IMR-90 (cell line): ENCODE data around the gene NRP2. TPM values are rescaled to one million over a fixed set of nuclear protein-coding genes. Genes with fewer than 3 reads are reported as not detected.

ENCODE experiments used
- ATAC-seq: fragments of 200-7000 bp; cut with Tn5 transposase; 2 replicates; pipeline ENCODE4 v1.9.1; 2020; ENCODE audit warnings: low read depth, mild to moderate bottlenecking, moderate library complexity
- BruUV-seq: library from RNA; stranded (reverse); fragments of 400-500 nt; replicated peaks from 2 replicates; lab custom pipeline; 2021; lab: Mats Ljungman, UMichigan
- CTCF ChIA-PET: fragments of 300-600 bp; formaldehyde crosslinking; extraction: SDS; loops from one replicate; lab custom pipeline; 2021; ENCODE audit warnings: antibody characterized with exemption; lab: Yijun Ruan, JAX
- POLR2A ChIA-PET: fragments of 300-600 bp; sonication (Branson Sonifier 250); formaldehyde crosslinking; loops from one replicate; lab custom pipeline; 2022; ENCODE audit warnings: antibody characterized with exemption; ENCODE audit not compliant: unreplicated experiment; lab: Charles Lee
- DNase-seq: peaks from one replicate; pipeline ENCODE4 v3.0.0; 2013
- H2AFZ ChIP-seq: replicated peaks from 2 replicates; pipeline ENCODE3; 2013; ENCODE audit warnings: low read length, mild to moderate bottlenecking; ENCODE audit not compliant: poor library complexity
- H2AK5ac ChIP-seq: 2 replicates; pipeline ENCODE4 v1.6.1; 2013; ENCODE audit warnings: low read depth, low read length, inconsistent platforms
- H2AK9ac ChIP-seq: replicated peaks from 2 replicates; pipeline ENCODE3; 2013; ENCODE audit warnings: mild to moderate bottlenecking, low read depth, low read length, moderate library complexity; ENCODE audit not compliant: poor library complexity
- H2BK120ac ChIP-seq: 2 replicates; pipeline ENCODE4 v1.6.1; 2013; ENCODE audit warnings: low read depth, low read length, inconsistent platforms
- H2BK15ac ChIP-seq: 3 replicates; pipeline ENCODE4 v1.6.1; 2013; ENCODE audit warnings: low read depth, low read length, inconsistent platforms
- H2BK20ac ChIP-seq: 2 replicates; pipeline ENCODE4 v1.6.1; 2013; ENCODE audit warnings: low read depth, mild to moderate bottlenecking, inconsistent platforms, low read length, moderate library complexity
- H2BK5ac ChIP-seq: 2 replicates; pipeline ENCODE4 v1.6.1; 2013; ENCODE audit warnings: mild to moderate bottlenecking, low read depth, low read length, inconsistent platforms; ENCODE audit not compliant: poor library complexity, severe bottlenecking
- H3K14ac ChIP-seq: replicated peaks from 2 replicates; pipeline ENCODE4 v1.6.1; 2013; ENCODE audit warnings: low read depth, low read length, inconsistent platforms
- H3K18ac ChIP-seq: 2 replicates; pipeline ENCODE4 v1.6.1; 2013; ENCODE audit warnings: low read depth, low read length, control low read depth
- H3K23ac ChIP-seq: 2 replicates; pipeline ENCODE4 v1.6.1; 2013; ENCODE audit warnings: low read depth, low read length, inconsistent platforms
- H3K27ac ChIP-seq: 2 replicates; pipeline ENCODE4 v1.5.1; 2013; ENCODE audit warnings: mild to moderate bottlenecking, control low read depth, low read length; ENCODE audit not compliant: insufficient read depth
- H3K27me3 ChIP-seq: 2 replicates; pipeline ENCODE4 v1.6.1; 2013; ENCODE audit warnings: low read length; ENCODE audit not compliant: control insufficient read depth, insufficient read depth
- H3K36me3 ChIP-seq: 2 replicates; pipeline ENCODE4 v1.6.1; 2013; ENCODE audit warnings: low read length, mixed read lengths; ENCODE audit not compliant: control insufficient read depth, insufficient read depth
- H3K4ac ChIP-seq: 2 replicates; pipeline ENCODE4 v1.6.1; 2013; ENCODE audit warnings: low read depth, low read length, inconsistent platforms
- H3K4me1 ChIP-seq: 2 replicates; pipeline ENCODE4 v1.6.1; 2013; ENCODE audit warnings: low read length, mixed read lengths; ENCODE audit not compliant: control insufficient read depth, insufficient read depth
- H3K4me2 ChIP-seq: 2 replicates; pipeline ENCODE4 v1.6.1; 2013; ENCODE audit warnings: low read depth, mild to moderate bottlenecking, control low read depth, low read length, moderate library complexity
- H3K4me3 ChIP-seq: 2 replicates; pipeline ENCODE4 v1.5.1; 2013; ENCODE audit warnings: low read depth, mild to moderate bottlenecking, control low read depth, low read length, moderate library complexity; ENCODE audit not compliant: insufficient read depth
- H3K56ac ChIP-seq: 2 replicates; pipeline ENCODE4 v1.6.1; 2013; ENCODE audit warnings: low read length, inconsistent platforms; ENCODE audit not compliant: insufficient read depth; ENCODE audit errors: extremely low read depth
- H3K79me1 ChIP-seq, 2 experiments: 2 replicates each; pipeline ENCODE4 v1.6.1; 2013; ENCODE audit warnings: low read length in 2 of 2, inconsistent platforms in 1 of 2, low read depth in 1 of 2
- H3K9ac ChIP-seq: 2 replicates; pipeline ENCODE4 v1.6.1; 2013; ENCODE audit warnings: low read depth, low read length, control low read depth
- H3K9me1 ChIP-seq: 2 replicates; pipeline ENCODE4 v1.6.1; 2013; ENCODE audit warnings: low read length, inconsistent platforms; ENCODE audit not compliant: insufficient read depth
- H3K9me3 ChIP-seq: 2 replicates; pipeline ENCODE4 v1.6.1; 2013; ENCODE audit warnings: low read length; ENCODE audit not compliant: control insufficient read depth, insufficient read depth
- H4K20me1 ChIP-seq: 2 replicates; pipeline ENCODE4 v1.6.1; 2013; ENCODE audit warnings: low read length, inconsistent platforms; ENCODE audit not compliant: insufficient read depth
- H4K5ac ChIP-seq: 2 replicates; pipeline ENCODE4 v1.6.1; 2013; ENCODE audit warnings: mild to moderate bottlenecking, low read depth, low read length, control low read depth
- H4K8ac ChIP-seq, 2 experiments: 2 replicates each; pipeline ENCODE4 v1.6.1; 2013; ENCODE audit warnings: low read depth in 2 of 2, low read length in 2 of 2, control low read depth in 1 of 2, inconsistent platforms in 1 of 2
- H4K91ac ChIP-seq: 2 replicates; pipeline ENCODE4 v1.6.1; 2013; ENCODE audit warnings: low read depth, low read length, inconsistent platforms; ENCODE audit not compliant: insufficient read depth
- CHD1 ChIP-seq: IDR thresholded peaks from 2 replicates; pipeline ENCODE4 v1.6.1; 2012; ENCODE audit warnings: low read depth, low read length, improper control_type of control experiment
- CTCF ChIP-seq: conservative IDR thresholded peaks from 2 replicates; pipeline ENCODE4 v1.5.1; 2012; ENCODE audit warnings: mild to moderate bottlenecking, low read depth, low read length, improper control_type of control experiment
- ELK1 ChIP-seq: fragments of 150-350 bp; IDR thresholded peaks from 2 replicates; pipeline ENCODE4 v1.6.1; 2016; ENCODE audit warnings: low read depth, mild to moderate bottlenecking, low read length, moderate library complexity, borderline replicate concordance
- MAFK ChIP-seq: IDR thresholded peaks from 2 replicates; pipeline ENCODE4 v1.6.1; 2012; ENCODE audit warnings: low read depth, low read length, improper control_type of control experiment
- MAZ ChIP-seq: IDR thresholded peaks from 2 replicates; pipeline ENCODE4 v1.6.1; 2012; ENCODE audit warnings: low read depth, mild to moderate bottlenecking, low read length, improper control_type of control experiment, moderate library complexity, borderline replicate concordance
- RAD21 ChIP-seq: IDR thresholded peaks from 2 replicates; pipeline ENCODE4 v1.6.1; 2012; ENCODE audit warnings: low read length, improper control_type of control experiment
- RCOR1 ChIP-seq: IDR thresholded peaks from 2 replicates; pipeline ENCODE4 v1.6.1; 2012; ENCODE audit warnings: mild to moderate bottlenecking, low read length, improper control_type of control experiment; ENCODE audit not compliant: insufficient replicate concordance
- SMC3 ChIP-seq: fragments of 150-350 bp; IDR thresholded peaks from 2 replicates; pipeline ENCODE4 v1.6.1; 2016; ENCODE audit warnings: low read depth, mild to moderate bottlenecking, antibody characterized with exemption, low read length, moderate library complexity
- USF2 ChIP-seq: fragments of 150-350 bp; IDR thresholded peaks from 2 replicates; pipeline ENCODE4 v1.6.1; 2017; ENCODE audit warnings: mild to moderate bottlenecking, antibody characterized with exemption, low read length, low read depth
- WGBS, 2 experiments: methylation state at CpG; one replicate each; pipeline versions ENCODE4 v1.1.5 to v1.1.7; 2013; ENCODE audit warnings: missing lambda C conversion rate in 2 of 2; ENCODE audit not compliant: insufficient read length in 1 of 2; ENCODE audit errors: extremely low coverage in 2 of 2; 5-methylcytosine and 5-hydroxymethylcytosine counted together
- dilution Hi-C: fragments of 300-500 bp; cut with HindIII; formaldehyde crosslinking; loops from one replicate; pipeline ENCODE4 v1.14.3; 2018; ENCODE audit warnings: low sequenced_read_pairs; ENCODE audit not compliant: unreplicated experiment
- in situ Hi-C: fragments of 300-500 bp; cut with MboI; formaldehyde crosslinking; loops from 3 replicates; pipeline ENCODE4 v1.14.3; 2019; ENCODE audit warnings: low sequenced_read_pairs, inconsistent platforms, mixed read lengths
- intact Hi-C: fragments of 100-400 bp; cut with micrococcal nuclease; formaldehyde crosslinking; loops from 2 replicates; pipeline ENCODE4 v1.10.0; 2022
- polyA plus RNA-seq, 3 experiments: library from polyadenylated mRNA; depleted of rRNA; stranded (reverse); fragments of >200 nt; gene quantifications; 2 replicates each; pipeline ENCODE4 v1.2.3, GENCODE V29; 2012; ENCODE audit warnings: low replicate concordance in 1 of 3
- total RNA-seq: library from RNA; depleted of rRNA; stranded (reverse); fragments of >200 nt; gene quantifications from 2 replicates; pipeline ENCODE4 v1.2.3, GENCODE V29; 2012

The NRP2 gene
- total and polyA plus RNA-seq, 2 of the 4 experiments (the other 2 are of a cell fraction), result 46.4 to 51.3 TPM

- TF ChIP-seq USF2 (no peak), RAD21 (no peak)
Observed at GRCh38 chr2:205688417-205689200, 6.3 kb downstream of the NRP2 start (continued).

GRCh38 chr2:205689820-205690219 is 7.5 kb downstream of the NRP2 start:
- no peak for ATAC-seq
- Histone ChIP-seq H3K9ac (no peak overlapping the region), H4K8ac (no peak overlapping the region), H4K91ac (no peak overlapping the region), H3K4ac (no peak overlapping the region), H2BK5ac (no peak overlapping the region), H3K36me3 (peaks cover 7% of the 10 kb centered on the region; the same call in 1 of the 2 replicates), H2AFZ (no peak overlapping the region), H2BK120ac (no peak overlapping the region), H3K9me1 (0 out of 2 replicates have a peak, but pooled peaks cover 6% of the 10 kb centered on the region), H3K23ac (no peak overlapping the region), H2AK5ac (no peak overlapping the region), H2BK20ac (no peak overlapping the region), H3K56ac (no peak overlapping the region), H3K27me3 (no peaks in the 10 kb centered on the region), H3K9me3 (no peaks in the 10 kb centered on the region), H2AK9ac (no peak overlapping the region), H3K79me1 (peaks cover 31 to 63% of the 10 kb centered on the region in 2 experiments), H3K14ac (no peak overlapping the region), H3K4me2 (no peak overlapping the region), H2BK15ac (no peak overlapping the region), H3K18ac (no peak overlapping the region), H3K27ac (no peak overlapping the region), H4K5ac (no peak overlapping the region), H3K4me3 (no peak overlapping the region), H4K20me1 (no peaks in the 10 kb centered on the region; the same call in 1 of the 2 replicates), H3K4me1 (peaks cover 24% of the 10 kb centered on the region)
- POLR2A ChIA-PET, result no interaction called here
- in situ Hi-C loops, result loop anchor here (5.0 to 25.0 kb wide), 5 partner anchors 42 to 1153 kb away; partner anchors contain the start of gene PARD3B
- intact Hi-C loops, result loop anchor here (10.0 kb wide), 1 partner anchor 665 kb away; no protein-coding TSS in a partner anchor
- CTCF ChIA-PET, result interaction anchor here (0.6 to 1.0 kb wide), 2 partner anchors 124 to 236 kb away, joined by 3 read pairs; no protein-coding TSS in a partner anchor
- BruUV-seq, result no TSS peak
- 100% methylated on average over 1 of the region's 9 CpGs; no CpG with 5 or more reads in 1 of the 2 experiments for WGBS, 2 experiments
- no peak for DNase-seq
- dilution Hi-C loops, result no loop called here
- TF ChIP-seq CTCF (no peak), ELK1 (no peak), MAFK (no peak), RAD21 (no peak), RCOR1 (no peak), MAZ (no peak), SMC3 (no peak), CHD1 (no peak), USF2 (no peak)
